ENCODE data around the gene GNMT.
A peak's percentile ranks its signal among the peaks of the same experiment; 100 is the strongest.

Gene GNMT

DNA sequence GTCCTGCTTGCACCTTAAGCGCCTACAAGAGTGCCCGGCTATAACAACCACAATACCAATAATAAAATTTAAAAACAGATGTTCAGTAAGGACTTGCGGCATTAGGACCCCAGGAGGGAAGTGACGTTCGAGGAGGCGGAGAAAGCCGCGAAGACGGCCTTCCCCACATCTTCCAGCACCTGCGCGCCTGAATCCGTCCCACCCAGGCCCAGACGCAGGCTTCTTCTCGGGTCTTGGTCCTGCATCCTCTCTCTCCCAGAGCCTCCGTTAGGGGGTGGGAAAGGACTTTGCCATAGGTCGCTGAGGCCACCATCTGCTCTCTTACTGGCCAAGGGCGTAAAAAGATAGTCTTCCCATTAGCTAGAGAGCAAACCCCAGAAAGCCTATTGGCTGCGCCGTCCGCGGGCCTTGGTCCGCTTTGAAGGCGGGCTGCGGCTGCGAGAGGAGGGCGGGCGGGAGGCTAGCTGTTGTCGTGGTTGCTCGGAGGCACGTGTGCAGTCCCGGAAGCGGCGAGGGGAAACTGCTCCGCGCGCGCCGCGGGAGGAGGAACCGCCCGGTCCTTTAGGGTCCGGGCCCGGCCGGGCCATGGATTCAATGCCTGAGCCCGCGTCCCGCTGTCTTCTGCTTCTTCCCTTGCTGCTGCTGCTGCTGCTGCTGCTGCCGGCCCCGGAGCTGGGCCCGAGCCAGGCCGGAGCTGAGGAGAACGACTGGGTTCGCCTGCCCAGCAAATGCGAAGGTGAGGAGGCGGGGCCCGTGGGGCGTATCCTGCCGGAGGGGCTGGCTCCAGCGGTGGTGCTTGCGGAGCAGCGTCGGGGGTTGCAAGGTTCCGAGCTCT lies 31.4 kb upstream of the GNMT start, which contains the start of gene CNPY3:
Gene CNPY3 (plus strand): TSS at position 495 of the 835 bp plus-strand sequence. CDS start 91 bp downstream, at position 586.
- Histone ChIP-seq H4K20me1 (ENCODE audit: insufficient read depth, low read length) (peaks cover 38% of the 10 kb centered on the region), H3K4me1 (ENCODE audit: low read length) (peaks cover 39% of the 10 kb centered on the region), H3K27ac (ENCODE audit: low read length) (peak within 1 kb of the TSS; percentile 95), H3K4me3 (ENCODE audit: low read length) (peak within 1 kb of the TSS; percentile 86), H2AFZ (ENCODE audit: low read depth, low read length) (peak within 1 kb of the TSS; percentile 16), H3K27me3 (ENCODE audit: low read depth, low read length) (no peaks in the 10 kb centered on the region), H3K9ac (ENCODE audit: low read length) (peak within 1 kb of the TSS; percentile 97), H3K36me3 (replicated peaks; ENCODE audit: low read depth, low read length) (peaks cover 34% of the 10 kb centered on the region), H3K79me2 (ENCODE audit: low read length) (peaks cover 41% of the 10 kb centered on the region), H3K4me2 (ENCODE audit: low read length) (peak within 1 kb of the TSS; percentile 93), H3K9me3 (ENCODE audit: insufficient read depth, low read length) (no peaks in the 10 kb centered on the region)
- TF ChIP-seq EZH2phosphoT487 (IDR thresholded peaks at IDR 0.05; ENCODE audit: low read depth) = no peak
- TF ChIP-seq, protein P1, sequence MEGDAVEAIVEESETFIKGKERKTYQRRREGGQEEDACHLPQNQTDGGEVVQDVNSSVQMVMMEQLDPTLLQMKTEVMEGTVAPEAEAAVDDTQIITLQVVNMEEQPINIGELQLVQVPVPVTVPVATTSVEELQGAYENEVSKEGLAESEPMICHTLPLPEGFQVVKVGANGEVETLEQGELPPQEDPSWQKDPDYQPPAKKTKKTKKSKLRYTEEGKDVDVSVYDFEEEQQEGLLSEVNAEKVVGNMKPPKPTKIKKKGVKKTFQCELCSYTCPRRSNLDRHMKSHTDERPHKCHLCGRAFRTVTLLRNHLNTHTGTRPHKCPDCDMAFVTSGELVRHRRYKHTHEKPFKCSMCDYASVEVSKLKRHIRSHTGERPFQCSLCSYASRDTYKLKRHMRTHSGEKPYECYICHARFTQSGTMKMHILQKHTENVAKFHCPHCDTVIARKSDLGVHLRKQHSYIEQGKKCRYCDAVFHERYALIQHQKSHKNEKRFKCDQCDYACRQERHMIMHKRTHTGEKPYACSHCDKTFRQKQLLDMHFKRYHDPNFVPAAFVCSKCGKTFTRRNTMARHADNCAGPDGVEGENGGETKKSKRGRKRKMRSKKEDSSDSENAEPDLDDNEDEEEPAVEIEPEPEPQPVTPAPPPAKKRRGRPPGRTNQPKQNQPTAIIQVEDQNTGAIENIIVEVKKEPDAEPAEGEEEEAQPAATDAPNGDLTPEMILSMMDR (IDR thresholded peaks at IDR 0.05; ENCODE audit: low read depth, low read length) = no peak

DNA sequence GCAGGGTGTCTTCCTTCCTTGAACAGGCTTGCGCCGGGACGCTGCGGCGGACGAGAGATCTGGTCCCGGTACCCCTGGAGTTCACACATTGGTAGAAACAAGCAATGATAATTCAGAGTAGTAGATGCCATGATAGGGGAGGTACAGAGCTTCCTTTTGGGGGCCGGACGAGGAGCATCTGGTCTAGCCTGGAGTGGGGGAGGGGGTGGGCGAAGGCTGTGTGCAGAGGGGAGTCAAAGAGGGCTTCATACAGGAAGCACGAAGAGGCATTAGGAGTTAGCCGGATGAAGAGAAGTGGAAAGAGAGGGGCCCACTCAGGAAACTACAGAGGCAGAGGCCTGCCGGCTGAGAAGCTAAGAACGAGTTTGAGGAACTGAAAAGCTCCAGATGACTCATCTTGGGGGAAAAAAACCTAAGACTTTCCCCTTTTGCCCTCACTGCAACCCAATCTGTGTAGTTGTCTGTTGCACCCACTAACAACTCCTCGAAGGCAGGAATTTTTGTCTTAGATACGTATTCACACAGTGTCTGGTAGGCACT lies 30.7 kb upstream of the GNMT start:
- Histone ChIP-seq H2AFZ (ENCODE audit: low read depth, low read length) (no peak overlapping the region), H3K4me2 (ENCODE audit: low read length) (peak overlapping the region; percentile 93), H3K36me3 (replicated peaks; ENCODE audit: low read depth, low read length) (peaks cover 40% of the 10 kb centered on the region), H3K9ac (ENCODE audit: low read length) (peak overlapping the region; percentile 97), H3K9me3 (ENCODE audit: insufficient read depth, low read length) (no peaks in the 10 kb centered on the region), H3K4me1 (ENCODE audit: low read length) (peaks cover 46% of the 10 kb centered on the region), H3K79me2 (ENCODE audit: low read length) (peaks cover 48% of the 10 kb centered on the region), H3K27ac (ENCODE audit: low read length) (peak overlapping the region; percentile 95), H3K4me3 (ENCODE audit: low read length) (peak overlapping the region; percentile 86), H3K27me3 (ENCODE audit: low read depth, low read length) (no peaks in the 10 kb centered on the region), H4K20me1 (ENCODE audit: insufficient read depth, low read length) (peaks cover 44% of the 10 kb centered on the region)
- TF ChIP-seq, protein P1 (IDR thresholded peaks at IDR 0.05; ENCODE audit: low read depth, low read length) = no peak

GRCh38 chr6:42932412-42932811 lies 28.1 kb upstream of the GNMT start:
- H4K20me1 ChIP-seq (ENCODE audit: insufficient read depth, low read length) = peaks cover 67% of the 10 kb centered on the region
- peaks cover 73% of the 10 kb centered on the region for H3K79me2 ChIP-seq (ENCODE audit: low read length)
- H3K4me3 ChIP-seq (ENCODE audit: low read length) = peak overlapping the region; percentile 33
- no peak overlapping the region for H3K27ac ChIP-seq (ENCODE audit: low read length)
- H3K27me3 ChIP-seq (ENCODE audit: low read depth, low read length) = no peaks in the 10 kb centered on the region
- H3K9ac ChIP-seq (ENCODE audit: low read length) = peak overlapping the region; percentile 14; the same call in 1 of the 2 replicates
- peaks cover 60% of the 10 kb centered on the region for H3K36me3 ChIP-seq (replicated peaks; ENCODE audit: low read depth, low read length)
- H3K4me1 ChIP-seq (ENCODE audit: low read length) = peaks cover 64% of the 10 kb centered on the region
- H3K4me2 ChIP-seq (ENCODE audit: low read length) = peak overlapping the region; percentile 49
- H3K9me3 ChIP-seq (ENCODE audit: insufficient read depth, low read length) = no peaks in the 10 kb centered on the region
- TF ChIP-seq, protein P1 (IDR thresholded peaks at IDR 0.05; ENCODE audit: low read depth, low read length) = no peak
- TF ChIP-seq EZH2phosphoT487 (IDR thresholded peaks at IDR 0.05; ENCODE audit: low read depth) = no peak
- no peak overlapping the region for H2AFZ ChIP-seq (ENCODE audit: low read depth, low read length)

DNA sequence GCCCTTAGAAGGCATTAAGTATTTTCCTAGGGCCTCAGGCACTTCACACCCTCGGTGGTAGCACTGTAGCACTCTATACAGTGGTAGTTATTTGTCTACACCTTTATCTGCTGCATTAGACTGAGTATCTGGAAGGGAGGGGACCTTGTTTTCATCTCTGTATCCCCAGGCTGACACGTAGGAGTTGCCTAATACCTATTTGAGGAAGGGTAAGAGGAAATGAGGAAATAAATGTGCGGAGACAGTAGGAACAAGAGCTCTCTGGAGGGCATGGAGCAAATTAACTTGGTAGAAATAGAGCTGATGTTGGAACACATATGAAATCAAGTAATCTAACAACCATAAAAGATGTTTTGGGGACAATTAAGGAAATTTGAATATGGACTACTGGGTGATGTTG lies 27.3 kb upstream of the GNMT start:
- Histone ChIP-seq H3K9ac (ENCODE audit: low read length) (no peak overlapping the region), H3K9me3 (ENCODE audit: insufficient read depth, low read length) (no peaks in the 10 kb centered on the region), H3K27ac (ENCODE audit: low read length) (no peak overlapping the region; the same call in 1 of the 2 replicates), H3K27me3 (ENCODE audit: low read depth, low read length) (no peaks in the 10 kb centered on the region), H3K79me2 (ENCODE audit: low read length) (peaks cover 80% of the 10 kb centered on the region), H4K20me1 (ENCODE audit: insufficient read depth, low read length) (peaks cover 74% of the 10 kb centered on the region), H3K4me1 (ENCODE audit: low read length) (peaks cover 64% of the 10 kb centered on the region), H3K4me2 (ENCODE audit: low read length) (peak overlapping the region; percentile 49), H3K36me3 (replicated peaks; ENCODE audit: low read depth, low read length) (peaks cover 68% of the 10 kb centered on the region), H3K4me3 (ENCODE audit: low read length) (peak overlapping the region; percentile 33; the same call in 1 of the 2 replicates), H2AFZ (ENCODE audit: low read depth, low read length) (no peak overlapping the region)
- no peak for TF ChIP-seq EZH2phosphoT487 (IDR thresholded peaks at IDR 0.05; ENCODE audit: low read depth)
- TF ChIP-seq, protein P1 (IDR thresholded peaks at IDR 0.05; ENCODE audit: low read depth, low read length) = no peak
